ENCODE data around the gene RBM12. TPM values are rescaled to one million over a fixed set of nuclear protein-coding genes. Genes with fewer than 3 reads are reported as not detected.
A peak's percentile ranks its signal among the peaks of the same experiment; 100 is the strongest.

RBM12 gene
- total RNA-seq, 1 donor from 2014 or later: 72.5 TPM

DNA sequence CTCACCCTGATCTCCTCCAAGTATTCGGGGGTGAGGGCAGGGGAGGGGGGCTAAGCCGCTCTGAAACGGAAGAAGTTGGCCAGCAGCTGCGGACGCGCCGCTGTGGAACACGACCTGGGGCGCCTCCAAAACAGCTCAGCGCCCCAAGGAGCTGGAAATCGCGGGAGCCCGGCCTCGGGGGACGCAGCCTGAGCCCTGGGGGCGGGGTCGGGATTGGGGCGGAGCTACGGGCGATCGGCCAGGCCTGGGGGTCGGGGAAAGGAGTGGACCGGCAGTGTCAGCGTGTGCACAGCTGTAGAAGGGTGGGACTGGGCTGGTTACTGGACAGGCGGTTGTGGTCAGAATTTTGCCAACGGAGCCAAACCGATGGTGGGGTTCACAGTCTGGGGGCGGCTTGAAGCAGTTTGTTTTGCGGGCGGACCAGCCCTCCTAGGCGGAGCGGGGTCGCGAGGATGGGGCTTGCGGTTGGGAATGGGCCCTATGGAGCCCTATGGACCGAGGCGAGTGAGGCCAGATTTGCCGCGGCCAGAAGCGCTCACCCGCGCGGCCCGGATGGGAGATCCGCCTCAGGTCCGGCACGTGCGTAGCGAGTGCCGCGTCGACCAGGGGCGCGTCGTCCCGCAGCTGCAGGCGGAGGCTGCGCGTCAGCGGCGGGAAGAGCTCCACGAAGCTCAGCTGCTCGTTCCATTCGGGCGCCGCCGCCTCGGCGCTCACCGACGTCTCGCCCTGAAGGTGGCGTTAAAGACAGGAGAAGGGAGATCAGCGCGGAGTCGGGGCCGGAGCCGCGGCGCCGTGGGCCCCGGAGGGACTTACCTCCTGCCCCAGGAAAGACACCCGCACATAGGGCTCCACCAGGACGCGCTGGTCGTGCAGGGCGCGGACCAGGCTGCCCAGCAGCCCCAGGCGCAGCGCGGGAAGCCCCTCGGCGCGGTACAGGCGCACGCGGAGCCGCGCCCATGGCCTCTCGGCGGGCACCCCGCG lies 63.4 kb downstream of the RBM12 start:
- Histone ChIP-seq H3K27ac (no peak overlapping the region), H3K27me3 (peaks cover 15% of the 10 kb centered on the region), H3K4me1 (peaks cover 13% of the 10 kb centered on the region), H3K4me3 (peak overlapping the region; percentile 48), H3K9me3 (no peaks in the 10 kb centered on the region), H3K36me3 (no peaks in the 10 kb centered on the region)
- TF ChIP-seq, protein P1, sequence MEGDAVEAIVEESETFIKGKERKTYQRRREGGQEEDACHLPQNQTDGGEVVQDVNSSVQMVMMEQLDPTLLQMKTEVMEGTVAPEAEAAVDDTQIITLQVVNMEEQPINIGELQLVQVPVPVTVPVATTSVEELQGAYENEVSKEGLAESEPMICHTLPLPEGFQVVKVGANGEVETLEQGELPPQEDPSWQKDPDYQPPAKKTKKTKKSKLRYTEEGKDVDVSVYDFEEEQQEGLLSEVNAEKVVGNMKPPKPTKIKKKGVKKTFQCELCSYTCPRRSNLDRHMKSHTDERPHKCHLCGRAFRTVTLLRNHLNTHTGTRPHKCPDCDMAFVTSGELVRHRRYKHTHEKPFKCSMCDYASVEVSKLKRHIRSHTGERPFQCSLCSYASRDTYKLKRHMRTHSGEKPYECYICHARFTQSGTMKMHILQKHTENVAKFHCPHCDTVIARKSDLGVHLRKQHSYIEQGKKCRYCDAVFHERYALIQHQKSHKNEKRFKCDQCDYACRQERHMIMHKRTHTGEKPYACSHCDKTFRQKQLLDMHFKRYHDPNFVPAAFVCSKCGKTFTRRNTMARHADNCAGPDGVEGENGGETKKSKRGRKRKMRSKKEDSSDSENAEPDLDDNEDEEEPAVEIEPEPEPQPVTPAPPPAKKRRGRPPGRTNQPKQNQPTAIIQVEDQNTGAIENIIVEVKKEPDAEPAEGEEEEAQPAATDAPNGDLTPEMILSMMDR (IDR thresholded peaks at IDR 0.05): peak; percentile 51
- DNase-seq (peak; percentile 91), ATAC-seq (peak; percentile 90)
- intact Hi-C loops (cut with DNase I): no loop called here

DNA sequence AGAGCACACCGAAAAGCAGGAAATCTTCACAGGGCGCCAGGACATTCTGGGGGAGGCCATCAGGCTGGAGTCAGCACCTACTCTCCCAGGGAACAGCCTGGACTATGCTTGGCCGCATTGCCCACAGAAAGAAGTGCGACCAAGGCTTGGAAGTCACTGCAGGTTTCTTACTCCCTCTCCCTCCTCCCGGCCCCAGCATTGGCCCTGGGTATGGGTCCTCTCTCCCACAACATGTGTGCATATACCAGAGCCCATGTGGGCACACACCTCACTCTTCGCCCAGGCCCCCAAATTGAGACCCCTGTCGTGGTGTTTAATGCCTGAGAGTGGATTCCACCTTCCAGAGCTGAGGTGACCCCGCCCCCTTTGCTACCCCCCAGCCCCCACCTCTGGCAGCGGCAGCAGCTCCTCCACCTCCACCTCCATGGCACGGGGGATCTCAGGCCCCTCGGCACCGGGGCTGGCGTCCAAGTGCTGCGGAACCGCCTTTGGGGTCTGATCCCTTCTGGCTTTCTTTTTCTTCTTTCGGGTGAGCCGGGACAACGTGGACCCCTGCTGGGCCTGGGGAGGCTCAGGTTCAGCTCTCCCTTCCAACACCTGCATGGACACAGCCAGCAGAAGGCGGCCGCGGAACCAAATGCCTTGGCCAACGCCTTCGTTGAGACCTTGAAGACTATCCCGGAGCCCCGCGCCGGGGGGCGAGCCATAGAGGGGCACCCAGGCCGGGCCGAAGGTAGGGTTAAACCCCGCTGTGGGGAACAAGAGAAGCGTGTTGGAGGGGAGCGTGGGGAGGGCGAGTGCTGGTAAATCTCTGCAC lies 64.3 kb downstream of the RBM12 start:
- Histone ChIP-seq H3K4me1 (peaks cover 13% of the 10 kb centered on the region), H3K27ac (no peak overlapping the region), H3K27me3 (peaks cover 15% of the 10 kb centered on the region), H3K36me3 (no peaks in the 10 kb centered on the region), H3K9me3 (no peaks in the 10 kb centered on the region), H3K4me3 (peak overlapping the region; percentile 48)
- ATAC-seq: no peak
- intact Hi-C loops (cut with DNase I): no loop called here
- TF ChIP-seq, protein P1 (IDR thresholded peaks at IDR 0.05): no peak
- no peak for DNase-seq

DNA sequence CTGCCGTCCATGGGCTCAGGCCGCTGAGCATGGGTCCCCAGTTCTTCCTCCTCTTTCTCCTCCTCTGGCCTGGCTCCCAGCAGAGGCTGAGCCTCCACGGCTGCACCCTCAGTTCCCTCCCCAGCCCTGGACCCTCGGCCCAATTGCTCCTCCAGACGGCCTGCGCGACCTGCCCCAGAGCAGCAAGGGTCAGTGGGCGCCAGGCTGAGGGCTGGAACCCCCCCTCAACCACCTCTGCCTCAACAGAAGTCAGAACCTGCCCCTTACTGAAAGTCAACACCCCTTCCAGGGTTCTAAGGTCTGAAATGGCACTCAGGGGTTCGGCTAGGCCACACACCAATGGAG lies 65.0 kb downstream of the RBM12 start:
- intact Hi-C loops (cut with DNase I): no loop called here
- DNase-seq: no peak
- no peak overlapping the region for H3K4me3 ChIP-seq
- no peaks in the 10 kb centered on the region for H3K36me3 ChIP-seq
- H3K4me1 ChIP-seq: peaks cover 13% of the 10 kb centered on the region
- no peaks in the 10 kb centered on the region for H3K9me3 ChIP-seq
- ATAC-seq: no peak
- TF ChIP-seq, protein P1 (IDR thresholded peaks at IDR 0.05): no peak
- peaks cover 15% of the 10 kb centered on the region for H3K27me3 ChIP-seq
- H3K27ac ChIP-seq: no peak overlapping the region

Other genes starting within 250 kb of the RBM12 start
- 4.1 TPM for gene GDF5, start 226.7 kb downstream of the RBM12 start, total RNA-seq
- gene CEP250, start 209.3 kb downstream of the RBM12 start, total RNA-seq: 21.7 TPM
- not detected for gene C20orf173, start 135.2 kb downstream of the RBM12 start, total RNA-seq
- 179 TPM for gene ERGIC3, start 122.8 kb downstream of the RBM12 start, total RNA-seq
- gene SPAG4, start 49.1 kb downstream of the RBM12 start, total RNA-seq: 2.9 TPM
- gene CPNE1, start within 50 bp of the RBM12 start, total RNA-seq: 179 TPM
- gene NFS1, start 34.5 kb upstream of the RBM12 start, total RNA-seq: 19.5 TPM
- 77.9 TPM for gene ROMO1, start 34.5 kb upstream of the RBM12 start, total RNA-seq
- gene RBM39, start 77.4 kb upstream of the RBM12 start, total RNA-seq: 298 TPM
- 56.5 TPM for gene PHF20, start 107.1 kb upstream of the RBM12 start, total RNA-seq

All from upper lobe of right lung (tissue), 1 donor.